Measurements from ENCODE around the gene CEMP1. TPM values are rescaled to one million over a fixed set of nuclear protein-coding genes. Genes with fewer than 3 reads are reported as not detected.

CEMP1 gene
- polyA plus RNA-seq, 1 of the 3 experiments (the other 2 are of a cell fraction) = not detected

GRCh38 chr16:2529061-2529931, 1.9 kb downstream of the CEMP1 start:
- H3K4me3 ChIP-seq (ENCODE audit: low read depth in 2 of 2, low read length in 1 of 2) = no peak overlapping the region
- no peaks in the 10 kb centered on the region for H3K27me3 ChIP-seq (ENCODE audit: insufficient read depth)
- POLR2A ChIA-PET = interaction anchor here (1.5 kb wide), 1 partner anchor 9 kb away, joined by 3 read pairs; the partner anchor contains the start of gene AMDHD2
- H3K9ac ChIP-seq = no peak overlapping the region
- peaks cover 0 to 8% of the 10 kb centered on the region in 2 experiments; a peak in 2 of 4 replicates for H3K4me1 ChIP-seq (ENCODE audit: control insufficient read depth in 1 of 2, insufficient read depth in 2 of 2, low read depth in 1 of 2, low read length in 1 of 2)
- H3K4me2 ChIP-seq = no peak overlapping the region
- H3K9me3 ChIP-seq = no peaks in the 10 kb centered on the region
- 0 out of 2 replicates have a peak, but pooled peaks cover under 1% of the 10 kb centered on the region for H3K79me2 ChIP-seq (ENCODE audit: insufficient read depth)
- CTCF ChIA-PET = no interaction called here
- no peak overlapping the region for H3K27ac ChIP-seq (ENCODE audit: low read depth in 2 of 2, low read length in 1 of 2)
- H3K36me3 ChIP-seq (replicated peaks in 1 of 2; ENCODE audit: control insufficient read depth in 1 of 2, insufficient read depth in 2 of 2, low read length in 1 of 2) = peaks cover 11 to 27% of the 10 kb centered on the region in 2 experiments
- no peaks in the 10 kb centered on the region for H3K9me2 ChIP-seq
- WGBS (ENCODE audit: low lambda C conversion rate) = 87% methylated on average over 12 of the region's 32 CpGs
- H4K20me1 ChIP-seq (ENCODE audit: insufficient read depth) = no peaks in the 10 kb centered on the region
- TF ChIP-seq CHD2 (IDR thresholded peaks at IDR 0.05; ENCODE audit: low read length, partially characterized antibody) = no peak
- no peak for TF ChIP-seq RCOR1 (IDR thresholded peaks at IDR 0.05; ENCODE audit: low read length)
- no peak for TF ChIP-seq PBX3 (IDR thresholded peaks at IDR 0.05)
- no peak for TF ChIP-seq SMC3 (IDR thresholded peaks at IDR 0.05; ENCODE audit: low read depth, low read length)
- TF ChIP-seq YY1 (IDR thresholded peaks at IDR 0.05; ENCODE audit: low read depth) = no peak
- no peak for TF ChIP-seq USF2 (IDR thresholded peaks at IDR 0.05; ENCODE audit: borderline replicate concordance, low read depth, low read length)
- TF ChIP-seq GATA2 (CRISPR knock-in tag; IDR thresholded peaks at IDR 0.05) = no peak
- no peak for TF ChIP-seq FOXJ3 (CRISPR knock-in tag; IDR thresholded peaks at IDR 0.05)
- H2AFZ ChIP-seq (ENCODE audit: low read depth) = no peak overlapping the region
- peak; percentile 55 for DNase-seq
- H3F3A ChIP-seq (replicated peaks; ENCODE audit: insufficient read depth) = peaks cover 8% of the 10 kb centered on the region

GRCh38 chr16:2528161-2529060, 2.8 kb downstream of the CEMP1 start:
- Histone ChIP-seq H3F3A (replicated peaks; ENCODE audit: insufficient read depth) (peaks cover 3% of the 10 kb centered on the region), H3K27ac (ENCODE audit: low read depth in 2 of 2, low read length in 1 of 2) (no peak overlapping the region), H3K4me3 (ENCODE audit: low read depth in 2 of 2, low read length in 1 of 2) (no peak overlapping the region), H3K79me2 (ENCODE audit: insufficient read depth) (peaks cover 9% of the 10 kb centered on the region; the same call in 1 of the 2 replicates), H3K36me3 (replicated peaks in 1 of 2; ENCODE audit: control insufficient read depth in 1 of 2, insufficient read depth in 2 of 2, low read length in 1 of 2) (peaks cover 13 to 36% of the 10 kb centered on the region in 2 experiments), H3K9me3 (no peaks in the 10 kb centered on the region), H3K9me2 (no peaks in the 10 kb centered on the region), H3K4me1 (ENCODE audit: control insufficient read depth in 1 of 2, insufficient read depth in 2 of 2, low read depth in 1 of 2, low read length in 1 of 2) (peaks cover 0 to 8% of the 10 kb centered on the region in 2 experiments; a peak in 2 of 4 replicates), H2AFZ (ENCODE audit: low read depth) (no peak overlapping the region), H4K20me1 (ENCODE audit: insufficient read depth) (no peaks in the 10 kb centered on the region), H3K27me3 (ENCODE audit: insufficient read depth) (no peaks in the 10 kb centered on the region), H3K9ac (no peak overlapping the region), H3K4me2 (no peak overlapping the region)
- POLR2A ChIA-PET = interaction anchor here (1.5 kb wide), 1 partner anchor 8 kb away, joined by 3 read pairs; the partner anchor contains the start of gene AMDHD2
- 98% methylated on average over 10 of the region's 36 CpGs for WGBS (ENCODE audit: low lambda C conversion rate)
- peak; percentile 14 for DNase-seq
- CTCF ChIA-PET = no interaction called here
- TF ChIP-seq FOSL2 (IDR thresholded peaks at IDR 0.05; ENCODE audit: borderline replicate concordance, low read depth) (no peak), MAX (IDR thresholded peaks at IDR 0.05; ENCODE audit: low read depth) (no peak), PBX3 (IDR thresholded peaks at IDR 0.05) (no peak), RXRA (IDR thresholded peaks at IDR 0.05; ENCODE audit: borderline replicate concordance, low read depth) (no peak), YY1 (IDR thresholded peaks at IDR 0.05; ENCODE audit: low read depth) (no peak), USF1 (IDR thresholded peaks at IDR 0.05; ENCODE audit: borderline replicate concordance, low read depth) (no peak), RAD21 (IDR thresholded peaks at IDR 0.05; ENCODE audit: low read length) (no peak), EP300 (IDR thresholded peaks at IDR 0.05; ENCODE audit: borderline replicate concordance in 1 of 2, low read depth in 1 of 2, low read length in 1 of 2) (no peak), POLR2AphosphoS5 (IDR thresholded peaks at IDR 0.05; ENCODE audit: low read depth, low read length) (no peak)

Measured in SK-N-SH (cell line).